DMS114 treated with DMSO at 0.1 percent for 48 hours (cell line): ENCODE data around the gene SCARB1.

Experiments used
- DNase-seq: peaks from one replicate; lab custom pipeline; 2025; ENCODE audit not compliant: unreplicated experiment; lab: John Stamatoyannopoulos, UW

The SCARB1 gene

DNA sequence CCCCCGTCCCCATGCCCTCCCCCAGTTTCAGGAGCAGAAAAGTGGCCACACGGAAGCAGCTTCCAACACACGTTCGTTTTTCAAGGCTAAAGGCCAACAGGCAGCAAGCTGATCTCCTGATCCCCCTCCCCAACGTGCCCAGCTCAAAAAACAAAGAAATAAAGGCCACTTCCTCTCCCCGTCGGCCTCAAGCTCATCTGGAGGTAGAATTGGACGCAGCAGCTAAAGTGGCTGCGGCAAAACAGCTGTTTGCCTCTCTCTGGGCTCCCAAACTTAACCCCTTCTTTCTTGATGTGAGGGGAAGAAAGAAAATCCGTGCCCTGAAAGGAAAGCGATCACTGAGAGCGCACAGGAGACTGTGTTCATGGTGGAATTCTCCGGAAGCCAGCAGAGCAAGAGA lies 66.3 kb downstream of the SCARB1 start:
- DNase-seq: no peak

DNA sequence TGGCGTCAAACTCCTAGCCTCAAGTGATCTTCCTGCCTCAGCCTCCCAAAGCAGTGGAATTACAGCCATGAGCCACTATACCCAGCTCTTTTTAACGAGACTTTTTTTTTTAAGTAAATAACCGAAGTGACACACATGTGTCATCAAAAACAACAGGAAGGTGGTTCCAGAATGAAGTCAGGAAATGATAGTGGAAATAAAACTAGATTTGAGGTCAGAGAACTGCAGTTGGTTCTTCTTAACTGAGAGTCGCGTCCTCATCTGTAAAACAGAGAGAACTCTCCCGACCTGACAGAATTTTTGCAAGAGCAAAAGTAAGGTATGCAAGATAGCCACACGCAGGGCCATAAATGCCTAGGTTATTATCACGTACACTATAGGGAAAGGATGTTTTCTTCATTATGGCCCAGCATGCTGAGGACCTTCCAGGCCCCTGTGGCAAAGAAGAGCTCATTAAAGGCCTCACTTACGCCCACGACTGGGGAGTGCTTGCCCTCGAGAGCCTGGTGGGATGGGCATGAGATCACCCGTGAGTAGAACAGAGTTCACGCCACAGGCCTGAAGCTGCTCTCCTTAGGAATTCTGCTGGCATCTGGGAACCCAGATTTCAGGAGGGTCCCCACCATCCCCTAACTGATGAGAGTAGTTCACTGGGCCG lies 67.2 kb downstream of the SCARB1 start:
- no peak for DNase-seq

DNA sequence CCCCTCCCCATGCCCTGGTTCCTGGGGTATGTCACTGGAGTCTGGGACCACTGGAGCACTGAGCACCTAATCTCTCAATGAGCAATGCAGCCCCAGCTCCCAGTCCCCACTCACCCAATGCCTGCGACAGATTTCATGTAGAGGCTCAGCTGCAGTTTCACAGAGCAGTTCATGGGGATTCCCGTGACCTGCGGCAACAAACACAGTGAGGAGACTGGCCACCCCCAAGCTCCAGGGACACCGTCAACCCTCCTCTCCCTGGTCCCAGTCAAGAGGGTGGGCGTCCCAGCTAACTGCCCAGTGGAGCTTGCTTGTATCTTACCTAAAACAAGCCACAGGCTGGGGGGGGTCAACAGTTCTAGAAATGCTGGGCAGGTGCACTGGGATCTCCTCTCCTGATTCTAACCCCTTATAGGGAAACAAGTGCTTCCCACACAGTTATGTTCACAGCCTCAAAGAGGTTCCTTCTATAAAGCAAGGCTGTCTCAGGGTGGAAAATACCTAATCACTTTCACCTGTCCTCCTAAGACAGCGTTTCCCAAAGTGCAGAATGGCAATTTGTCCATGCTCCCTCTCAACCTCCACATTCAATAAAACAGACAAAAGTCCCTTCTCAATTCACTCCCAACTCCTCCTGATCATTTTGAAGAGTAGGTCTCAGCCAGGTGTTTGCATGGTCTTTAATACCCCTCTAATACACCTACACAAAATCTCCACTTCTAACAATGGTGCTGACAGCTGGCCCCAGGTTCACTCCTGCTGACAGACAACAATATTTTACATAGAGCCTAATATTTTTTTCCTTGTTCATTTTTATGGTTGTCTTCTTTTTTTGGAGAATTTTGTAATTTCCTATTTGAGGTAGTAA lies 68.3 kb downstream of the SCARB1 start:
- no peak for DNase-seq

DNA sequence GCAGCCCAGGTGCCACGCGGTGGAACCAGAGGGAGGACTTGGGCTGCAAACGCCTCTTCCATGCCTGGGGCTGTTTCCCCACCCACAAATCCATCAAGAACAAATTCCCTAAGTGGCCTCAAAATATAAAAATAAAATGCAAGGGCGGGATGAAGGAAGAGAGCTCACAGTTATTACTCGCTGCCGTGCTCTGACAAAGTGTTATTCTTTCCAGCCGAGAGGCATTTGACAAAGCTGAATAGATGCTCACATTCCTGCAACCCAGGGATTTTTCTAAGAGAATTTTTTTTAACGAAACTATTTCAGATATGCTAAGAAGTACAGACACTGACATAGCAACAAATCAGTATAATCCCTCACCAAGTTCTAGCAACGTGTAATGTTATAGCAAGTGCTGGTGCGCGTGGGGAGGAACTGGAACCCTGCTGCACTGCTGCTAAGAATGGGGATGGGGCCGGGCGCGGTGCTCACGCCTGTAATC lies 70.7 kb downstream of the SCARB1 start:
- DNase-seq: no peak

DNA sequence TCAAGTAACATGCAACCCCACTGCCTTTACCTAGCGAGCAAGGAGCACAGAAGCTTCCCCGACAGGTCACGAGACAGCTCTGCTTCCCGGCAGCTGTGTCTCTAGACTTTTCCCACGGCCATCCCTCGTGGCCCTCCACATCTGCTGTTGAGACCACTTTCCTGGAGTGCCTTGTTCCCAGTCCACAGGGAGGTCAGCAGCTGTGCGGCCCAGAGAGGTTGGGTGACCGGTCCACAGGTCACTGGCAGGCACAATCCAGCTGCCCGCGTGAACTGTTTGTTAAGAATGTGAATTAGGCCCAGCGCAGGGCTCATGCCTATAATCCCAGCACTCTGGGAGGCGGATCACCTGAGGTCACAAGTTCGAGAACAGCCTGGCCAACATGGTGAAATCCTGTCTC lies 71.5 kb downstream of the SCARB1 start:
- DNase-seq: no peak

DNA sequence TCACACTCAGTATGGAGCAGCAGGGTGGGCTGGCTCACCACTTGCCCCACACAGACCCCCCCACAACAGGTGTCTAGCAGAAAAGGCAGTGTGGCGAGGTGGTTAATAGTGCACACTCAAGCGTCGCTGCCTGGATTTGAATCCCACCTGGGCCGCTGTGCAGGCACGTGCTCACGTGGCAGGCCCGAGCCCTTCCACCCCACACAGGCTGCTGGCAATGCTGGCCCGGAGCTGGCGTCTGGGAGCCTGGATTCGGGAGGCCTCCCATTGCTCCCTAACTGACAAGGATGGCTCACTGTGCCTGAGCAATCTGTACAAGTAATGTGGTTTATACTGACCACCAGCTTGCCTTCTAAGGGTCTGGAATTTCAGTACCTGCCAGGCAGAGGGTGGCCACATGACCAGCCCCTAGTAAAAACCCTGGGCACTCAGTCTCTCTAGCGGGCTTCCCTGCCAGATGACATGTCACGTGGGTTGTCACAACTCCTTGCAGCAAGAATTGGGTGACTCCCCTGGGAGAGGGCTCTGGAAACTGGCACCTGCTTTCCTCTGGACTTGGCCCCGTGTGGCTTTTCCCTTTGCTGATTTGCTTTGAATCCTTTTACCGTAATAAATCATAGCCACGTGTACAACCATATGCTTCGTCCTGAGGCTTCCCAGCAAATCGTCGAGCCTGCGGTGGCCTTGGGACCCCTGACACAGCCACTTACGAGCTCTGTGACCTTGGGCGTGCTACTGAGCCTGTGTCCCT lies 72.8 kb downstream of the SCARB1 start:
- DNase-seq: no peak

DNA sequence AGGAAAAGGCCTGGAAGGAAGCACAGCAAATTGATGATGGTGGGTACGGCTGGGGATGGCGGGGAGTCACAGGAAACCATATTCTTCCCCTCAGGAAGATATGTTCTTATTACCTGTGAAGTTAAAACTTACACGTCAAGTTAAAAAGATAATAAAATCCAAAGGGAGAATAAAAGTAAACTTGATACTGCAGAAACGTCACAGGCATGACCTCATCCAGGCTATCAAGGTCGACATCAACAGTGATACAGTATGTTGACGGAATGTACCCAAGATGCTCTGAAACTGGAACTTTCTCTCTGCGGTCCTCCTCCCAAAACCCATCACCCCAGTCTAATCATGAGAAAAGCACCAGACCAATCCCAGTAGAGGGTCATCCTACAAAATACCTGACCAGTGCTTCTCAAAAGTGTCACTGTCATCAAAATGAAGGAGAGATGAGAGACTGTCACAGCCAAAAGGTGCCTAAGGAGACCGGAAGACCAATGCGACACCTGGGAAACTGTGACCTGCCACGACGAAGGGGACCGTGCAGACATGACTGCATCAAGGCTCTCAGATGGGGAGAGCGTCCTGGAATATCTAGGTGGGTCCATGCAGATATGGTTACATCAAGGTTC lies 74.6 kb downstream of the SCARB1 start:
- no peak for DNase-seq

DNA sequence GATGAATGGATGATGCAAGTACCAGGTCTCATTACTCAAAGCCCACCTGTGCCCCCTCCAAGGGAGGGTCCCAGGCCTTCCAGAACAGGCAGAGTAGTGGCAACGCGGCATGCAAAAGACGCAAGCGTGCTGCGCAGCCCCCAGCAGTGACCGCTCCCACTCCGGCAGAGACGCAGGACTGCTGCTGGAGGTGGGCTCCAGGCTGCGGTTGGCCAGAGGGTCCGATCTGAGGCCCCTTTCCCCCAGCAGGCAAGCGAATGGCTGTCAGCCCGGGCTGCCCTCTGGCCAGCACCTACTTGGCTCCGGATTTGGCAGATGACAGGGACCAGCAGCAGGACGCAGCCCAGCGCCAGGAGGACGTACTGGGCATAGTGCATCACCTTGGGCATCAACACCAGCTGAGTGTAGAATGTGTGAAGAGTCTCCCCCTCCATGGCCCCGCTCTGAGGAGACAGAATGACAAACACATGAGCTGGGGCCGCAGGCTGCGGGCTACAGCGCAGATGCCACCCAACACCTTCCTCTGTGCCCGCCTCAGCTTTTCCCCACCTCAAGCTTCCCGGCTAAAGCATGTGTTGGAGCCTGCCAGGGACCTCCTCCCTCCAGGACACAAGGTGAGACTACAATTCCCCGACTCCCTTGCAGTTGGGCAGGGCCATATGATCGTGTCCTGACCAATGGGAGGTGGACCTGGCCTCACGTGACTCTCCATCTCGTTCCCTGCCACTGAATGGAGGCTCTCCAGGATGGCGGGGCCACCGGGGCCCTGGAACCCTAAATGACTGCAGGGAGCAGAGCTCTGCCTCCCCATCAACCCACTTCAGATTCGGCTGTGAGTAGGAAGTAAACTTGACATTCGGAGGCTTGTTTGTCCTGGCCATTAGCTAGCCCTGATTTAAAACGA lies 77.4 kb downstream of the SCARB1 start:
- no peak for DNase-seq

DNA sequence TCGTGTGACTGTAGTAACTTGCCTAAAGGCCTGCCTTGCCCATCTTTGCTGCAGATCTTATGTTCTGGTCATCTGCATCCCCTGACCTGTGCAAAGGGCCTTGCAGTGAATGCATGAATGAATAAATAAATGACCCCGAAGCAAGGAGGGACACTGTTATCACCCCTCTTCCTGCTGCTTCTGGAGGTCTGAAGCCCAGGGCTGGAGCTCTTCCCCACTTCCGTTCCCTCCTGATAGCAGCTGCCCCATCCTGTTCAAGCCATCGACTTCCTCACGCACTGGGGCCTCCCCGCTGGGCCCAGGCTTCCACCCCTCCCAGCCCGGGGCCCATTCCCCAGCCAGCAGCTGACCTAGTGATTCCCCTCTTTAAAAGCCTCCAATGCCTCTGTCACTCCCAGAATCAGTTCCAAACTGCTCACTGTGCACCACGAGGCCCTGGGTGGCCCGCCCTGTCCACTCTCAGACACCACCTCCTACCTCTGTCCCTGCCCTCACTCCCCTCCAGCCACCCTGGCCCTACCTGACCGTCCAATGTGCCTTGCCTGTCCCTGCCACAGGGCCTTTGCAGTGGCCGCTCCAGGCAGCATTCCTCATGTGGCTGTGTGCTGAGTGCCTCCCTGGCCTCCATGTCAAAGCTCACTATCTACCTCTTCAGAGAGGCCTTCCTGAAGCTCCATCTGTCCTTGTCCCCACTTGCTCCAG lies 78.6 kb downstream of the SCARB1 start:
- DNase-seq: no peak

DNA sequence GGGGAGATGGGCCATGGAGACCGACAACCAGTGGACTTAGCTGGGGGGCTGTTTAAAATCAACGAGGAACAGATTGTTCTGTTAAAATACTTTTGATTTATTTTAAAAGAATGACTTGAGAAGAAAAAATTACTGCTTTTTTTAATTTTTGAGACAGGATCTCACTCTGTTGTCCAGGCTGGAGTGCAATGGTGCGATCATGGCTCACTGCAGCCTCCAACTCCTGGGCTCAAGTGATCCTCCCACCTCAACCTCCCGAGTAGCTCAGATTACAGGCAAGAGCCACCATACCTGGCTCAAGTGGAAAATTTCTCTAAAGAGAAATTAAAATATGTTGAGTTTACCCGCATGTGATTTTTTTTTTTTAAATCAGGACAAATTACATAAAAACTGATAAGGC lies 80.6 kb downstream of the SCARB1 start:
- no peak for DNase-seq

DNA sequence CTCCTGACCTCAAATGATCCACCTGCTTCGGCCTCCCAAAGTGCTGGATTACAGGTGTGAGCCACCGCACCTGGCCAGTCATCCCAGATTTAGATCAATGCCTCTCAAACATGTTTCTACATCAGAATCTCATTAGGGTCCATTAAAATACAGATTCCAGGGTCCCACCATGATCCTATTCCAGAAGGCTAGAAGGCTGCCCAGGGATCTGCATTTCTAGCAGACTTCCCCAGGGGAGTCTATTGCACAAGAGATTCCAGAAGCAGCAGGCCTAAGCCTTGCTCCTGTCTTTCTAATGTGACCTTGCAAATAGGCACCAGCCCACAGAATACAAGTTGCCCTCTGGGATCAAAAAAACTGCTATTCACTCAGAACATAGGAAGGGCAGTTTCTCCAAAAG lies 81.5 kb downstream of the SCARB1 start:
- no peak for DNase-seq

DNA sequence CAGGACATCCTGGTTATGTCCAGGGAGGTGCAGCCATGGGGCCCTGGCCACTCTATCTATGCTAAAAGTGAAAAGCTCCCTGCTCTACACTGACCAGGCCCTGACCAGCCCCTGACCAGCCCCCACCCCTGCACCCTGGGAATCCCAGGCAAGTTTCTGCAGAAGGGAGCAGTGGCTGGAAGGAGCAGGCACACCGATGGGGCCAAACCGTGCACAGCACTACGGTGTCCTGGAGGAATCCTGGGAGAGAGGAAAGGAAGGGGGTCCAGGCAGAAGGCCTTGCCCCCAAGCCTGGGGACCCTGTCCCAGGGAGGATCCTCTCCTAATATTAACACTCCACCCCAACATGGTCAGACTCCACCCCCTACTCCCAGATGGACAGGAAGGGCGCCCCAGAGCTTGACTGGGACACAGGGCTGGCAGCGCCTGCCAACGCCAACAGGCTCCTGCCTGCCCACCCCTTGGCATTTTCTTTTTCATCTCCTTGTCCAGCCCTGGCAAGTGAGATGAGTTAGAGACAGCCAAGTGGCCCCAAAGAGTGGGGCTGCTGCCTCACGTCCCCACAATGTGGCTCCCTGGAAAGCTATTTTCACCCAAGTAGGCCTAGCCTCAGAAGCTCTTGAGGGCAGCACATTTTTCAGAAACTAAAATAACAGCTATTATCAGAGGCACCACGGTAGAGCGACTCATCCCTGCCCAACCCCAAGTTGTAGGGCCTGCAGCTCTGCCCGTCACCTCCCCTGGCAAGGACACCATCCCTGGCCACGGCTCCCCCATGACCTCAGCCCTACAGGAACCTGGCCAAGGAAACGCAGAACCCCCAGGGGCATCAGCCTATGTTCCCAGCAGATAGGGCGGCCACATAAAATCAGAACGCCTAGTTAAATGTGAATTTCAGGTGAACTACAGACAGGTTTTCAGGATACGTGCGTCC lies 82.6 kb downstream of the SCARB1 start:
- DNase-seq: no peak

DNA sequence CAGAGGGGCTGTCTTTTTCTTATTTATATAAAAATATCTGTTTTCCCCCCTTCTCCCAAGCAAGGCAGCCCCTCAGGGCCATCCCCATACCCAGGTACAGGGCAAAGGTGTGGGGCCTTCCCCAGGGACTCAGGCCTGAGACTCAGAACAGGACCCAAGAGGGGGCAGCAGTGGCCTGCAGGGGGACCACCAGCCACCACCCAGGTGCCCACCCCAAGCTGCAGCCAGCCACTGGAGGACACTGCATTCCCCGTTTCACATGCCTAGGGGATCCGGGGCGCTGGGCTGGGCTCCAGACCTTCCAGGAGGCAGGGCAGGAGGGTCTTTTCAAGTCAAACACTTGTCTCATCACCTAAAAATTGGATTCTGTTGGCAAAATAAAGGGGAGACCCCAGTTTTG lies 83.3 kb downstream of the SCARB1 start:
- DNase-seq: no peak

DNA sequence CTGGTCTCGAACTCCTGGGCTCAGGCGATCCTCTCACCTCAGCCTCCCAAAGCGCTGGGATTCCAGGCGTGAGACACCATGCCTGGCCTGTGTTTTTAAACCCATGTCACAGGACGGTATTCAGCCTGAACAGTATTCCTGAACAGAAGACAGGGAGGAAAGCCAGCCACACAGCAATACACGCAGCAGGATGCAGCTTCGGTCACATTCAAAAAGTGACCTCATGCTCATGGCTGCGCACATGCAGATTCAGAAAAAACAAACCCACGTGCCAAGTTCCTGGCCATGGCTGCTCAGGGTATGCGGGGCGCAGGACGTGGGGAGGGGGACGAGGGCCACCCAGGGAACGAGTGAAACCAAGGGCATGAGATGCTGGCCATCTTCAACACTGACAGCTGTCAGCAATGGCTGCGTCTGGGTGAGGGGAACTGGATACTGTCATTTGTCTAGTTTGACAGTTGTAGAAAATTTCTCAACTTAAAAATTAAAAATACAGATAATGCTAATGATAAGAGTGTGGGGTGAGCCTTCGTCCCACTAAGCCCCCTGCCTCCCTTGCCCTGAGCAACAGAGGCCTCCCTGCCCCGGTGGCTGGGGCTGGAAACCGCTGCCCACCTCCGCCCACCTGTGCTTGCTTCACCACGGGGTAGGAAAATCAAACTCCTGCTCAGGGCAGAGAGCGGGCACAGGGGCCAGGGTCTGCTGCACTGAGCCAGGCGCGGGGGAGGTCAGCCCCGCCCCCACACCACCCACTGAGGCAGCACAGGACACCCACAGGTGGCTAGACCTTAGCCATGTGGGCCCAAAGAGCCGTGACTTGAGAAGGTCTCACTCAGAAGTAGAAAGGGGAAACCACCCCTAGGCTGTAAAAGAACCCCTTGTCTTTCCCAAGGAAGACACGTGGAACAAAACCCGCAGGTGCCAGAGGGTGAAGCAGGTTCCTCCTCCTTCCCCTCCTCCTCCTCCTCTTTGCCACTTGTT lies 84.2 kb downstream of the SCARB1 start:
- DNase-seq: no peak

DNA sequence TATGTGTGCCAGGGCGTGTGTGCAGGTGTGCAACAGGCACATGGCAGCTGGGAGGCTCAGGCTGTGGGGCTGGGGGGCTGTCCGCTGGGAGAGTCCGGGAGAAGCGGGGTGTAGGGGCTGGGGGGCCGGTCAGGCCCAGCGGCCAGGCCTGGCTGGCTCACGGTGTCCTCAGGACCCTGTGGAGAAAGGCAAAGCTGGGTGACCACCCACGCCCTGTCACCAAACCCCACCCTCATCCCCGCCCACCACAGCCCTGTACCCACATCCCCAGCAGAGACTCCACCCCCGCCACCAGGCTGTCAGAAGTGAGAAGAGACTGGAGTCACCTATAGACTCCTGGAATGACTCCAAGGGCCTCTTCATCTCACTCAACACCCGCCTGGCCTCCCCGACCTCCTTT lies 85.3 kb downstream of the SCARB1 start:
- DNase-seq: no peak

DNA sequence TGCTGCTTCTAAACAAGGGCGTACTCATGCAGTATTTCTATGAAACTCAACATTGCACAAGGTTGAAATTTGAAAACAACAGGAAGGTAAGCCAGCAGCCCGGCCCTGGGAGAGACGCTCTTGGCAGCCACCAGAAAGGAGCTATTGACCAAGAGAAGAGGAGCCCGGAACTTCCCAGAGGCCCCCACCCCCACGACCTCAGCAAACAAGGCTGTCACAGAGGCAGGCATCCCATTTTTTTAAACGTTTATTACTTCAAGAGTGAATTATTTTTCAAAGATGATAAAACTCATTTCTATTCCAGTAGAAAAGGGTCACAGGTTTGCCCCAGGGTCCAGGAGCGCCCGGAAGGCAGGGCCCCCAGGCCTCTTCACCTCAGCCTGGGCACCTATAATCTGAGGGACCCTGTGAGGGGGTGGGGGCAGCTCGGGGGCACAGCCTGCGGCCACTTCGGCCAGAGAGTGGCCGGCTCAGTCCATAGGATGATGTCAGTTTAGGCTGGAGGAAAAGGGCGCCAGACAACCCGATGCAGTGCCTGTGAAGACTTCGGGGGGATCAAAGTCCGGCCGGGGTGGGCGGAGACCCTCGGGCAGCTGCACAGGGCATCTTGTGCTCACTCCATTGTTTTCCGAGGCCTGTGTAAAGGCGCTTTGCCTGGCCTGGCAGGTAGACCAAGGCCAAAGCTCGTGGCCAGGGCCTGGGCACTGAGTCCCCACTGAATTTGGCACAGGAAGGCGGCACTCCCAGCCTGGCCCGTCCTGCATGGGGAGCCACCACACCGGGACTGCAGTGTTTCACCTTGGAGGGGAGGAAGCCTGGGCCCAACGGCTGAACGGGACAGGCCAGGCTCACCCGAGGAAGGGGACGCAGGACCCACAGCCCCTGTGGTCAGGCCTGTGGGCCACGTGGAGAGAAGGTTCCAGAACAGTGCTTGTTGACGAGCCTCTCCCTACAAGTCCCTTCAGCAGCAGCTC lies 86.0 kb downstream of the SCARB1 start:
- no peak for DNase-seq
